ENCODE measurements around the gene RYR2. TPM values are rescaled to one million over a fixed set of nuclear protein-coding genes. Genes with fewer than 3 reads are reported as not detected.

RYR2 gene
- total and polyA plus RNA-seq, 2 of the 8 experiments (the other 6 are each of a cell fraction or from before 2014, with no cell fraction given): 1.3 to 4.4 TPM

DNA sequence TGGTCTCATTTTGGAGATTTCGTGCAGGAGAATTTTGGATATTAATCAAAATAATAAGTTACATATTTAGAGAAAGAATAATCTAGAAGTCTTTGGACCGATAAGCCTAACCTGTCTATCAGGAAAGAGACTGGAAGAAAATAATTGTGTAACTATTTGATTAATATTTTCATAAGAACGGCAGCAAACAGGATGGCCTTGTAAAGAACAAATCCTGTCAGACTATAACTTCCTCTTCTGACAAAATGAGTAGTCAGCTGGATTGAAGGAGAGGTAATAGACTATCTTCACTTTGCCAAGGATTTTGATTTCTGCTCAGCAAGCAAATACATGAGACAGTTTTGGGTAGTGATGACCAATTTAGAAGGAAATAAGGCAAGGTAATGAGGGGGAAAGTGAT lies 12.7 kb upstream of the RYR2 start:
- no peak overlapping the region for H3K4me2 ChIP-seq (ENCODE audit: insufficient read depth in 1 of 2, low read depth in 2 of 2, low read length in 2 of 2)
- no peaks in the 10 kb centered on the region; a peak in 1 of 7 replicates for H3K27me3 ChIP-seq (replicated peaks in 1 of 4; ENCODE audit: control insufficient read depth in 3 of 4, extremely low read depth in 1 of 4, insufficient read depth in 3 of 4, low read length in 3 of 4)
- no peak overlapping the region for H3K56ac ChIP-seq (replicated peaks; ENCODE audit: insufficient read length, low read depth, low read length)
- H2BK120ac ChIP-seq (replicated peaks; ENCODE audit: low read depth, low read length): no peak overlapping the region
- H3K79me1 ChIP-seq (ENCODE audit: low read depth, low read length): no peaks in the 10 kb centered on the region
- H3K9ac ChIP-seq (replicated peaks in 1 of 4; ENCODE audit: extremely low read depth in 1 of 4, low read depth in 3 of 4, low read length in 3 of 4): no peak overlapping the region
- H2BK15ac ChIP-seq (ENCODE audit: low read length): no peak overlapping the region
- H3K27ac ChIP-seq (ENCODE audit: low read depth, low read length): no peak overlapping the region
- no peak overlapping the region for H4K91ac ChIP-seq (replicated peaks; ENCODE audit: insufficient read length, low read length)
- H3K23me2 ChIP-seq (ENCODE audit: low read depth, low read length): no peaks in the 10 kb centered on the region; the same call in 1 of the 2 replicates
- no peaks in the 10 kb centered on the region for H4K20me1 ChIP-seq (replicated peaks in 1 of 2; ENCODE audit: control insufficient read depth in 1 of 2, insufficient read depth in 2 of 2, low read length in 2 of 2)
- TF ChIP-seq TAF1 (IDR thresholded peaks at IDR 0.05; ENCODE audit: low read depth, low read length) (no peak), CEBPB (IDR thresholded peaks at IDR 0.05; ENCODE audit: low read depth, low read length) (no peak), KDM5A (IDR thresholded peaks at IDR 0.05; ENCODE audit: low read length) (no peak), BCL11A (IDR thresholded peaks at IDR 0.05; ENCODE audit: low read depth in 2 of 2, low read length in 2 of 2) (no peak), MAX (IDR thresholded peaks at IDR 0.05) (no peak)
- TF ChIP-seq, protein P1, sequence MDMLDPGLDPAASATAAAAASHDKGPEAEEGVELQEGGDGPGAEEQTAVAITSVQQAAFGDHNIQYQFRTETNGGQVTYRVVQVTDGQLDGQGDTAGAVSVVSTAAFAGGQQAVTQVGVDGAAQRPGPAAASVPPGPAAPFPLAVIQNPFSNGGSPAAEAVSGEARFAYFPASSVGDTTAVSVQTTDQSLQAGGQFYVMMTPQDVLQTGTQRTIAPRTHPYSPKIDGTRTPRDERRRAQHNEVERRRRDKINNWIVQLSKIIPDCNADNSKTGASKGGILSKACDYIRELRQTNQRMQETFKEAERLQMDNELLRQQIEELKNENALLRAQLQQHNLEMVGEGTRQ (IDR thresholded peaks at IDR 0.05; ENCODE audit: low read length): no peak
- no peak overlapping the region for H4K8ac ChIP-seq (ENCODE audit: extremely low read depth, insufficient read depth, low read length)
- ChIA-PET CTCF (ENCODE audit: partially characterized antibody) (no interaction called here), POLR2A (ENCODE audit: partially characterized antibody) (no interaction called here)
- peaks cover 0 to 8% (median 7%) of the 10 kb centered on the region in 4 experiments; a peak in 6 of 7 replicates for H3K4me1 ChIP-seq (replicated peaks in 1 of 4; ENCODE audit: control insufficient read depth in 3 of 4, insufficient read depth in 4 of 4, low read length in 3 of 4)
- H2BK20ac ChIP-seq (ENCODE audit: low read length): no peak overlapping the region
- no peak overlapping the region for H3K18ac ChIP-seq (ENCODE audit: extremely low read depth, low read length)
- no peaks in the 10 kb centered on the region for H3K79me2 ChIP-seq (ENCODE audit: control insufficient read depth in 1 of 2, insufficient read depth in 2 of 2, low read length in 2 of 2)
- no peak overlapping the region for H2BK12ac ChIP-seq (ENCODE audit: low read depth, low read length)
- no peak overlapping the region for H3K4me3 ChIP-seq (ENCODE audit: extremely low read depth in 1 of 4, insufficient read depth in 2 of 4, low read depth in 3 of 4, low read length in 4 of 4)
- no peak overlapping the region for H4K5ac ChIP-seq (ENCODE audit: insufficient read length, low read depth, low read length)
- WGBS, 2 experiments (ENCODE audit: extremely low coverage in 1 of 2, insufficient coverage in 1 of 2, insufficient read length in 1 of 2, insufficient replicate concordance in 2 of 2, low coverage in 1 of 2, low lambda C conversion rate in 2 of 2, missing lambda C conversion rate in 1 of 2): 85% methylated on average over 3 of the region's 3 CpGs; no CpG with 5 or more reads in 1 of the 2 experiments
- H2AFZ ChIP-seq (ENCODE audit: low read length): no peak overlapping the region
- FAIRE-seq (no peak), DNase-seq (ENCODE audit: low read depth in 1 of 2, low spot score in 2 of 2) (no peak)
- no peak overlapping the region for H3K23ac ChIP-seq (ENCODE audit: insufficient read length)
- no peak overlapping the region for H3K4ac ChIP-seq (replicated peaks; ENCODE audit: insufficient read length, low read depth, low read length)
- H2BK5ac ChIP-seq (ENCODE audit: low read depth, low read length): no peak overlapping the region
- no peaks in the 10 kb centered on the region; a peak in 1 of 8 replicates for H3K36me3 ChIP-seq (ENCODE audit: control insufficient read depth in 2 of 4, insufficient read depth in 4 of 4, low read length in 3 of 4)
- no peak overlapping the region for H2AK5ac ChIP-seq (ENCODE audit: low read depth, low read length)
- no peak overlapping the region for H3K14ac ChIP-seq (ENCODE audit: insufficient read length)
- peaks cover 0 to 8% of the 10 kb centered on the region in 2 experiments; a peak in 3 of 4 replicates for H3K9me3 ChIP-seq (ENCODE audit: insufficient read depth in 2 of 2, low read depth in 1 of 2, low read length in 1 of 2)
